Heart right ventricle (tissue), 16 donors: Measurements from ENCODE around the gene DEFB129. TPM values are rescaled to one million over a fixed set of nuclear protein-coding genes. Genes with fewer than 3 reads are reported as not detected.

Experiments used
- ATAC-seq, 8 donors: fragments of 200-7000 bp; cut with Tn5 transposase; one replicate each; pipeline ENCODE4 v1.9.1; 2020; ENCODE audit warnings: mild to moderate bottlenecking in 8 of 8, moderate library complexity in 8 of 8, moderate number of reproducible peaks in 1 of 8
- DNase-seq, 2 donors: peaks; one replicate each; pipeline ENCODE4 v3.0.0-alpha.2; 2020
- H3K27ac ChIP-seq, 10 donors: fragments of 200-600 bp; sonication (generic) in 2 of 10; one replicate each; pipeline versions ENCODE4 v1.5.0 to v1.8.0; 2020 to 2022; ENCODE audit warnings: mild to moderate bottlenecking in 3 of 10
- H3K27me3 ChIP-seq, 7 donors: fragments of 200-600 bp; one replicate each; pipeline ENCODE4 v1.8.0; 2021 to 2022; ENCODE audit warnings: mild to moderate bottlenecking in 2 of 7
- H3K36me3 ChIP-seq, 9 donors: fragments of 200-600 bp; sonication (generic) in 1 of 9; one replicate each; pipeline versions ENCODE4 v1.5.0 to v1.8.0; 2020 to 2022; ENCODE audit warnings: mild to moderate bottlenecking in 2 of 9
- H3K4me1 ChIP-seq, 9 donors: fragments of 200-600 bp; sonication (generic) in 1 of 9; one replicate each; pipeline versions ENCODE4 v1.5.0 to v1.8.0; 2020 to 2022; ENCODE audit warnings: mild to moderate bottlenecking in 4 of 9
- H3K4me3 ChIP-seq, 10 donors: fragments of 200-600 bp; sonication (generic) in 2 of 10; one replicate each; pipeline versions ENCODE4 v1.5.0 to v1.8.0; 2020 to 2022; ENCODE audit warnings: mild to moderate bottlenecking in 7 of 10, moderate library complexity in 2 of 10
- H3K9me3 ChIP-seq, 11 donors: fragments of 200-600 bp in 10 of 11; sonication (generic) in 2 of 11; one replicate each; pipeline versions ENCODE4 v1.5.0 to v1.8.0; 2013 to 2022; ENCODE audit warnings: mild to moderate bottlenecking in 2 of 11, control low read depth in 1 of 11, moderate library complexity in 1 of 11
- WGBS, 2 donors: extraction: QIAGEN DNeasy Blood & Tissue Kit; methylation state at CpG; one replicate each; pipeline ENCODE4 v1.1.7; 2013; ENCODE audit warnings: inconsistent platforms in 1 of 2; 5-methylcytosine and 5-hydroxymethylcytosine counted together
- intact Hi-C, 10 donors: fragments of 100-400 bp; cut with DNase I; formaldehyde crosslinking; loops; one replicate each; pipeline versions ENCODE4 v1.11.1 to v1.14.2; 2022
- polyA plus RNA-seq, 2 donors: library from polyadenylated mRNA; stranded (reverse); fragments of 200-250 nt; gene quantifications; one replicate each; pipeline ENCODE4 v1.2.3, GENCODE V29; 2013
- total RNA-seq, 10 donors: library from RNA; stranded (reverse); fragmentation: NEBNext Ultra II Directional in 3 of 10; extraction: Animal tissue kit (Norgen Biotek cat#: 25700) in 3 of 10; gene quantifications; one replicate each; pipeline versions ENCODE4 v1.2.1 to v1.2.4, GENCODE V29; 2021 to 2023
- TF ChIP-seq, protein P1 (sequence below), 9 donors: fragments of 200-600 bp; sonication (generic) in 2 of 9; IDR thresholded peaks; one replicate each; pipeline versions ENCODE4 v1.5.0 to v1.8.0; 2021 to 2022; ENCODE audit warnings: antibody characterized with exemption in 9 of 9, mild to moderate bottlenecking in 5 of 9, moderate library complexity in 1 of 9
- donor health status: Arrhythmogenic right ventricular cardiomyopathy.
- donor health status: ischemic (EF 13 %, LVEDD 7.1; RV severe dilation, severe dysfunction).
- donor health status: healthy with polysubstance abuse.
- donor health status: DM: no; HTN: yes; CAD: no.
- donor health status: DM: no; HTN: no; CAD: no.
- donor health status: ischemic (EF 25% LVEDD 6.9; RV normal size, moderate dysfunction).
- donor health status: ischemic (EF 25% LVEDD 5.7; RV mildly dilated, moderate dysfunction).
- donor health status: healthy.
- donor health status: DM: yes; HTN: yes; CAD: no.
- donor health status: Ischemic cardiomyopathy.
- donor health status: ischemic (EF 35%, LVEDD 5.7; RV mildly dilated, moderate dysfunction).
- donor health status: nonischemic (EF 11% LVEDD 7.7; RV severe dilation, severe dysfunction).
- donor health status: DM: yes; HTN: yes; CAD: no.
- donor health status: PGD.
- donor health status: ischemic (EF 29% LVEDD 5.4; RV normal size, mild dysfunction).
- donor health status: nonischemic (EF 23%, LVEDD 6.1; RV moderate dilation, normal function).

Gene DEFB129
- total and polyA plus RNA-seq, 12 donors, result not detected

DNA sequence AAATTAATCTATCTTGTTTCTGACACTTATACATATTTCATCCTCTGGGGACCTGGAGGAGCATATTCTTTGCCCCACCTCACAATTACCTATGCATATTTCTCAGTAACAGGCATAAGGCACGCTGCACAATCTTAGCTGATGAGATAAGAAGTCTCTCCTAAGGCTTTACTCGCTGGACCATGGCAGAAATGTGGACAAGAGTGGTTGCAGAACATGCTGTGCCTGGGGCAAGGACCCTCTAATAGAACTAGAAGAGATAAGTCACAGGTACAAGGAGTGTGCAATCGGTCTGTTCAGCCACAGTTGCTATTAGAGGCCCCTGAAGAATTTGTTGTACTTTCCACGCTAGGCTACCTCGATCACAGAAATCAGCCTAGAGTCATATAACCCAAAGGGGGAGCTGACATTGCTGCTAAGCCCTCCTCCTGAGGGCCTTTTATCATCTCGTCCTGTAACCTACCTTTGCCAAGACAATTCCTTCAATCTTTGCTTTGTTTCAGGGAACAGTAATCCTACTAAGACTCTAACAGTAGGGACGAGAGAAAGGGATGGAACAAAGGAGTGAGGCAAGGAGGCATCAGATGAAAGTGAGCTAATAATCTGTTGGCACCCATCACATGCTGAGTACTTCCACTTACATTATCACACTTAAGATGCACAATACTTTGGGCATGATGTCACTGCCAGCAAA lies 16.1 kb upstream of the DEFB129 start:
- H3K27ac ChIP-seq, result no peak overlapping the region
- peaks cover 0 to 10% (median 0%) of the 10 kb centered on the region in 9 donors for H3K4me1 ChIP-seq
- H3K27me3 ChIP-seq, result no peaks in the 10 kb centered on the region
- ATAC-seq, result no peak
- no peak for DNase-seq
- H3K36me3 ChIP-seq, result no peaks in the 10 kb centered on the region
- WGBS, 2 donors, result 44 to 45% methylated on average over 7 of the region's 7 CpGs
- TF ChIP-seq, protein P1, sequence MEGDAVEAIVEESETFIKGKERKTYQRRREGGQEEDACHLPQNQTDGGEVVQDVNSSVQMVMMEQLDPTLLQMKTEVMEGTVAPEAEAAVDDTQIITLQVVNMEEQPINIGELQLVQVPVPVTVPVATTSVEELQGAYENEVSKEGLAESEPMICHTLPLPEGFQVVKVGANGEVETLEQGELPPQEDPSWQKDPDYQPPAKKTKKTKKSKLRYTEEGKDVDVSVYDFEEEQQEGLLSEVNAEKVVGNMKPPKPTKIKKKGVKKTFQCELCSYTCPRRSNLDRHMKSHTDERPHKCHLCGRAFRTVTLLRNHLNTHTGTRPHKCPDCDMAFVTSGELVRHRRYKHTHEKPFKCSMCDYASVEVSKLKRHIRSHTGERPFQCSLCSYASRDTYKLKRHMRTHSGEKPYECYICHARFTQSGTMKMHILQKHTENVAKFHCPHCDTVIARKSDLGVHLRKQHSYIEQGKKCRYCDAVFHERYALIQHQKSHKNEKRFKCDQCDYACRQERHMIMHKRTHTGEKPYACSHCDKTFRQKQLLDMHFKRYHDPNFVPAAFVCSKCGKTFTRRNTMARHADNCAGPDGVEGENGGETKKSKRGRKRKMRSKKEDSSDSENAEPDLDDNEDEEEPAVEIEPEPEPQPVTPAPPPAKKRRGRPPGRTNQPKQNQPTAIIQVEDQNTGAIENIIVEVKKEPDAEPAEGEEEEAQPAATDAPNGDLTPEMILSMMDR (IDR thresholded peaks at IDR 0.05), result no peak
- intact Hi-C loops, result loop anchor here in 1 of 10 donors (10.0 kb wide), 1 partner anchor 124 kb away; no protein-coding TSS in a partner anchor
- H3K9me3 ChIP-seq, result no peaks in the 10 kb centered on the region
- H3K4me3 ChIP-seq, result no peak overlapping the region

DNA sequence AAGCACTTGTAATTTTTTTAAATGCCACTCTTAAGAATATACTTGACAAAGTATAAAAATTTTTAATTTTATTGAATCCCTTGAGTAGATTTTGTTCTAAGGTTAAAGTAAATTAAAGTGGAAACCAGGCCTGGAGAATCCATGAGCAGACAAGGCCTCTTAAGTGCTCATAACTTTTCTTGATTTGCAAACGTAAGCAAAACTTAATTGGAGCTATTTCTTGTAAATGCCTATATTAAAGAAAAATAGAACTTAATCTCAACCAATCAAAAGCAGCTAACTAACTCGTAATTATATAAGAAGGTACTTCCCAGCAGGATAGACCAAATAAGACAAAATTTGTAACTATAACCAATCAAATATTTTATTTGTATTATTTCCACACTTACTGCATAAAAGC lies 12.7 kb upstream of the DEFB129 start:
- intact Hi-C loops, result loop anchor here in 1 of 10 donors (10.0 kb wide), 1 partner anchor 120 kb away; no protein-coding TSS in a partner anchor
- no peak overlapping the region for H3K27ac ChIP-seq

DNA sequence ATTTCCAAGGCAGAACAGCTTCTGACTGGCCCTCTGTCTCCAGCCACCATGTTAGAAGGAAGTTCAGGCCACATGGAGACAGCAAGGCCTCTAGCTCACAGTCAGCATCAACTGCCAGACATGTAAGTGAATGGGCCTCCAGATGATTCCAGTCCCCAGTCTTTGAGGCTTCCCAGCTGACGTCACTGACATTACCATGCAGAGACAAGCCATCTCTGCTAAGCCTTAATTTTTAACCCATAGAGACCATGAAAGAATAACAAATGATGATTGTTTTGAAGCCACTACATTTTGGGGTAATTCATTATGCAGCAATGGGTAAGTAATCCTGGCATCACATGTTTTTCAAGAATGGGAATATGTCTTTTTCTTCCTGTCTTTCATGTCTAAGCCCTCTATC lies 11.3 kb upstream of the DEFB129 start:
- H3K9me3 ChIP-seq, result no peaks in the 10 kb centered on the region
- H3K4me3 ChIP-seq, result no peak overlapping the region
- H3K27me3 ChIP-seq, result peaks cover 0 to 25% (median 4%) of the 10 kb centered on the region in 7 donors
- WGBS, 2 donors, result 33 to 43% methylated on average over 1 of the region's 1 CpG
- no peak overlapping the region for H3K27ac ChIP-seq
- ATAC-seq, result no peak
- intact Hi-C loops, result loop anchor here in 1 of 10 donors (10.0 kb wide), 1 partner anchor 119 kb away; no protein-coding TSS in a partner anchor
- no peaks in the 10 kb centered on the region for H3K36me3 ChIP-seq
- DNase-seq, result no peak
- H3K4me1 ChIP-seq, result peaks cover 0 to 20% (median 0%) of the 10 kb centered on the region in 9 donors
- TF ChIP-seq, protein P1 (IDR thresholded peaks at IDR 0.05), result no peak

More for the DNA sequence above, 12.7 kb upstream of the DEFB129 start:
- ATAC-seq (no peak), DNase-seq (no peak)
- H3K9me3 ChIP-seq, result no peaks in the 10 kb centered on the region
- H3K27me3 ChIP-seq, result peaks cover 0 to 14% (median 3%) of the 10 kb centered on the region in 7 donors
- no peaks in the 10 kb centered on the region for H3K36me3 ChIP-seq
- peaks cover 0 to 20% (median 0%) of the 10 kb centered on the region in 9 donors for H3K4me1 ChIP-seq
- no peak overlapping the region for H3K4me3 ChIP-seq
- 51 to 59% methylated on average over 2 of the region's 2 CpGs for WGBS, 2 donors
- TF ChIP-seq, protein P1 (IDR thresholded peaks at IDR 0.05), result no peak

DNA sequence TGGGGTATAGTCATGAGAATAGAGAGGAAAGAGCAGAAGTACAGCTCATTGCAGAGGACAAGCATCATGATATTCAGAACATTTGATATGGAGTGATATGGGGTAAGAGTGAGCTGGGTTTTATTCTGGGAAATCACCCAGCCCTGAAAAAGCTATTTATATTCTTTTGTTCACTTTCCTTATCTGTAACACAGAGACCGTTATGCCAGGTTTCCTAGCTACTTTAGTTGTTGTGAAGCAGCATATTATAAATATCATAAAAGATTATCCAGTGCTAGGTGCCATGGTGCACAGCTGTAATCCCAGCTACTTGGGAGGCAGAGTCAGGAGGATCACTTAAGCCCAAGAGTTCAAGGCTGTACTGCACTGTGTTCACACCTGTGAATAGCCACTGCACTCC lies 9.8 kb upstream of the DEFB129 start:
- TF ChIP-seq, protein P1 (IDR thresholded peaks at IDR 0.05), result no peak
- Histone ChIP-seq H3K36me3 (no peaks in the 10 kb centered on the region), H3K27ac (peak overlapping the region in 9 of 10 donors; percentile 33 to 81 (median 72)), H3K9me3 (no peaks in the 10 kb centered on the region), H3K4me1 (peaks cover 0 to 20% (median 0%) of the 10 kb centered on the region in 9 donors), H3K4me3 (no peak overlapping the region), H3K27me3 (peaks cover 0 to 29% (median 4%) of the 10 kb centered on the region in 7 donors)
- intact Hi-C loops, result loop anchor here in 1 of 10 donors (10.0 kb wide), 1 partner anchor 118 kb away; no protein-coding TSS in a partner anchor
- WGBS, 2 donors, result 18 to 25% methylated on average over 1 of the region's 1 CpG
- ATAC-seq (peak; percentile 73 to 96 (median 93)), DNase-seq (peak in 1 of 2 donors; percentile 24)
